ENCODE results near the gene CYB5A.

CYB5A gene

DNA sequence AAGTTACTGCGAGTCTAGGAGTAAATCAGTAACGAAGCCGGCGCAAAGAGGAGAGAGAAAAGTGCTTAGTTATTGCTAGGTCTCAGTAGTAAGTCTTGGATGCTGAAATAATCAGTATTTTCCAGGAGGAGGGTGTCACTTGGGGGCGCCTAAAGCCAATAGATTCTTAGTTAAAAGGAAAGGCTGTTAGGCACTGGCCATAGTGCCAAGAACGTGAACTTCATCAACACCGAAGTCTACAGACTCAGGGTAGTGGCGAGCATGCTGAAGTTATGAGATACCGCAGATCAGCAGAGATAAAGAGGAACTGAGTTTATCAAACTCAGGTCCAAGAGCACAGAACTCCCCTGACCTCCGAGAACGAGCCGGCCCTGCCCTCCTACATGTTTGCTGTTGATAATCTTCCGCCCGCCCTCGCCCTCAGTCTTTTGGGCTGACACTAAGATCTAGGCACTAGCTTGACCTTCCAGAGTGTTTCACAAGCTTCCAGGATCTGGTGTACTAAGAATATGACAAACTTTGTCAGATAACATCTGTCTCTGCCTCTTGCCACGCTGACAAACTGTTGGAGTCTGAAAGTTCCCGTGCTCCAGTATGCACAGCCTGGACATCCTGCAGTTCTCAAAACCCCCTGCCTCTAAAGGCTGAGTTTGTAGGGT lies 49.2 kb downstream of the CYB5A start:
- no peak for DNase-seq

DNA sequence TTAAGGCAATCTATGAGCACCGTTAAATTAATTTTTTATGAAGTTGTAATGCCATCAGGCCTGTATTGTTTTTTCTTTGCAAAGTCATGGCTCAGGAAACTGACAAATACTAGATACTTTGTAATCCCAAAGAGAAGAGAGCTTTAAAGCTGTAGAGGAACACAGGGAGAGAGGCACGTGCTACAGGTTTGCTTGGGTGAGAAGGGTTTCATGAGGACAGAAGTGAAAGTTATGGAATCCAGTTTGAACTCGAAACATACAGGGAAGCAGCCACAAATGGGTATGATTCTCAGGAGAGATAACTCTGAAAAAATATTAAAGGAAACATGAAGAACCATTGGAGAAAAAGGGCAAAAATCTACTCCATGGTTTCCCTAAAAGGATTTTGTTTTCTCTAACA lies 49.8 kb downstream of the CYB5A start:
- DNase-seq, result no peak

DNA sequence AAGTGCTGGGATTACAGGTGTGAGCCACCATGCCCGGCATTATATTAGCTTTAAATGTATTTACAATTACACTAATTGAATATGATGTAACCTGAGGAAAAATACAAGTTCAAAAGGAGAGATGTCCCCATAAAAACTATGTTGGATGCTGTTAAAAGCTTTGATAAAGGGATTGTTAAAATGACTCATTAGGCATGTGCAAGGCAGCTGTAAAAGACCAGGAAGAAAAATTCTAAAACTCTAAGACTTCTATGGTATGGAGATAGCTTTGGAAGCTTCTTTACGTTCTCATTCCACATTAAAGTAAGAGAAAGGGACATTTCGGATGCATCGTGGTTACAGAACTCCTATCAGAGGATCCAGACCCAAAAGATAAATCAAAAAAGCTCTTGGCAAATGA lies 50.3 kb downstream of the CYB5A start:
- DNase-seq, result no peak

DNA sequence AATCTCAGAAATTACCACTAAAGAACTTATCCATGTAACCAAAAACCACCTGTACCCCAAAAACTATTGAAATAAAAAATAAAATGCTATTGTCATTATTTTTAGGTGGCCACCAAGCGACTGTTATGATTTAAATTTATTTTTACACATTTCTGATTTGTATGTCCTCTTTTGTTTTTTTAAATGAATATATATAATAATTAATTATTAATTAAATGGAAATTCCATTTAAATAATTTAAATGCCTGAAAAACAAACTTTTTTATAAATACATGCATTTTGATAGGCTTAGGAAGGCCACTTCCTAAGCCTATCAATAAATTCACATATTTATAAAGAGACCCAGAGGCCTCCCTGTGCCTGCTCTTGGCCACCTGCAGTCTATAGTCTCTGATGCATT lies 52.2 kb downstream of the CYB5A start:
- no peak for DNase-seq

DNA sequence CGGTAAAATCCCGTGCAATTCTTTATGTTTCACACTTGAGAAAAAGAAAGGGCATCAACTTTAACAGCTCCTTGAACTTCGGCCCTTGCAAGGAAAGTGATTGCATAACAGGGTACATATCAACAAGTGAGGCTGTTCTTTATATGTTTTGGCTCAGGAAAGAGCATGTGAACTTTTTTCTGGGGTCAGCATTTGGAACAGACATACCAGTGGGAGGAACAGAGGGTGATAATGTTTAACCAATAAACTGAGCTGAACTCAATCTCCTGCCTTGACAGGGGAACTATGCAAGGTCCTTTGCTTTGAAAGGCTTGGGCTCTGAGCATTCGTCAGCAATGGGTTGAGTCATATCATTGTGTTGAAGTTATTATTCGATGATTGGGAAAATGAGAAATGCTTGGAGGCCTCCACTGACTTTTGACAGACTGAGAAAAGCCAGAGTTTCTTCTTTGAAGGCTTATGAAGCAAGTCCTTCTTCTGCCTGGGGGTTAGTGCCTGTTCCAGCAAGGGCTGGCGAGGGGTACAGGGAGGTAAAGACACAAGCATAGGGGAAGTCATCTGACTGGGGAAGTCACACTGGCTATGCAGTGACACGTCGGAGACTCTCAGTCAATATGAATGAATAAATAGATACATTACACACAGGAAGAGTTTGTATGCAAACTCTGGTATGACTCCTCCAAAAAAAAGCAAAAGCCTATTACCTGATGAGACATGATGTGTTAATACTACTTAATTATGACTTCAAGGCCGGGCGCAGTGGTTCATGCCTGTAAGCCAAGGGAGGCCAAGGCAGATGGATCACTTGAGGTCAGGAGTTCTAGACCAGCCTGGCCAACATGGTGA lies 57.2 kb downstream of the CYB5A start:
- no peak for DNase-seq

DNA sequence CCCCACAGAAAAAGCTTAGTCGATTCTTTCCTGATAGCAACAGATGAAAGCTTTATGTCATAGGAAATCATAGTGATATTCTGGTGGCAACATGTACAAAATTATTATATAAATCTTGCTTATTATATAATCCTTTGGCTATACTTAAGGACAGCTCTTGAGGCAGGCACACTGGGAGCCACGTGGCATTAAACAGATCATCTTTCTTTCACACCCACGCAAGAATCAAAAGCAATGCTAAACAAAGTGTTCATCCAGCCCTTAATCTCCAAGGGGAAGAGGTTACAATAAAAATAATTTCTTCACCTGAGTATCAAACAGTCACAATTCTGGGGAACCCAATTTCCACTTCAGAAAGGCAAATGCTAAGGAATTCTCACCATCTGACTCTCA lies 57.8 kb downstream of the CYB5A start:
- no peak for DNase-seq

DNA sequence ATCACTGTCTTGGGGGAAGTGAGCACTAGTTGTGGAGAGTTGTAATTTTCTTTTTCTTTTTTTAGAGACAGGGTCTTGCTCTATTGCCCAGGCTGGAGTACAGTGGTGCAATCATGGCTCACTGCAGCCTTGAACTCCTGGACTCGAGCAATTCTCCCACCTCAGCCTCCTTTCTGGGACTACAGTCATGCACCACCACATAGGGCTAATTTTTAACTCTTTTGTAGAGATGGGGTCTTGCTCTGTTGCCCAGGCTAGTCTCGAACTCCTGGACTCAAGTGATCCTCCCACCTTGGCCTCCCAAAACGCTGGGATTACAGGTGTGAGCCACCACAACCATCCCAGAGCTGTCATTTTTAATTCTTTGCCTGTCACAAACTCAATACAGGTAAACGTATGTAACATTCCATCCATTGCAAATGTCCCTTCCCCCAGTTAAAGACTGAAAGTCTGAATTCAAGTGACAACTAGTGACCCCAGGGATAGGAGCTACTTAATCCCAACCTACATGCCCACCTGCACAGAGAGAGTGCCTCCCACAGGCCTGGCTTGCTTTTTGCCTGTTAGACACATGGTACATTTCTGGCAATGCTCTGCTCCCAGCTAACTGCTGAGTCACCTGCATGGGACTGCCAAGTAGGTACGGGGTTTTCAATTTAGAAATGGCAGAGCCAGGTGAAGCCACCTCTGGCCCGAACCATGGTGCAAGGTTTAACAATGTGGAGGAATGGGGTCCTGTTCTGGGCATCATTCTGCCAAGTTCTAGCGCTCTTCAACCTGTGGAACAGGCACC lies 60.6 kb downstream of the CYB5A start:
- DNase-seq, result no peak

DNA sequence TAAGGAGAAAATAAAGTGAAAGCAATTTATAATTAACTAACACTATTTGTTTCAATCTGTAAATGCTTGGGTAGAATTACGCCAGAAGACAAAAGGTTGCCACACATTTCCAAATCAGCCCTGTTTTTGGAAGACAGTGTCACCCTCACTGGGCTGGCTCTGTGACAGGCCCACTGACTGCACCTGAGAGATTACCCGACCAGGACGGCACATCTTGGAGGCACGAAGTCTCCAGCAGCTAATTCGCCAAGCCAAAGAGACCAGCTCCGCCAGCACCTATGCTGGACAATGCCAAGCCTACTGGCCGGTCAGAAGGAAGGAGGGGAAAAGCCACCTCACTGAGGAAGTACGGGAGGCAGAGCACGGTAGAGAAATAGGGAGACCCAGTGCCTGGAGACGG lies 61.9 kb downstream of the CYB5A start:
- DNase-seq, result no peak

DNA sequence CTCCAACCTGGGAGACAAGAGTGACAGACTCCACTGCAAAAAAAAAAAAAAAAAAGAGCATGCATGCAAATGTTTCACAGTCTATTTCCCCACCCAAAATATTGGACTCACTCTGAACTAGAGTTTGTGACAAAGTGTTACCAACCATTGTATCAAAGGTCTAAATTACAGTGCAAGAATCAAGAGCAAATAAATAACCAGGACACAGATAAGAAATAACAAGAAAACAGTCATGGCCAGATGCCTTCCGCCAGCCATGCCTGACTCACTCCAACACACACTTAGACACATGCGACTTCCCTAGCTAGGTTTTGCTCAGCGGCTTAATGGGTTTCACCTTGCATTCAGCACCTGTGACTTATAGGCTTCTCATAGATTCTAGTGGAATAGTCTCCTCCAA lies 62.8 kb downstream of the CYB5A start:
- no peak for DNase-seq

DNA sequence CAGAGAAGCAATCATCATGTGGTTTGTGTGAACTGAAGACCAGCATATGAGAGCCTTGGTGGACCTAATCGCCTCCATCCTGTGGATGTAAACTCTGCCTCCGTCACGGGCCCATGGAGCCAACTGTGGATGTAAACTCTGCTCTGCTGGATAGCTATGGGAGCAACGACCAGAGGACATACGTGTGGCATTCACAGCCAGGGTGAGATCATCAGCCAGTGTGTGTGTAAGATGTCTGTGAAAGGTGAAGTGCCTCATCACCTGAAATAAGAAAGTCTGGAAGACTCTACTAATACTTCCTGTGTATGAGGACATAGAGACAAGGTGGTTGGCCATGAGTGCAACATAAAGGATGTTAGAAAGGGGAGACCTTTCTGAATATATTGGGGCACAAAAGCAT lies 63.5 kb downstream of the CYB5A start:
- no peak for DNase-seq

DNA sequence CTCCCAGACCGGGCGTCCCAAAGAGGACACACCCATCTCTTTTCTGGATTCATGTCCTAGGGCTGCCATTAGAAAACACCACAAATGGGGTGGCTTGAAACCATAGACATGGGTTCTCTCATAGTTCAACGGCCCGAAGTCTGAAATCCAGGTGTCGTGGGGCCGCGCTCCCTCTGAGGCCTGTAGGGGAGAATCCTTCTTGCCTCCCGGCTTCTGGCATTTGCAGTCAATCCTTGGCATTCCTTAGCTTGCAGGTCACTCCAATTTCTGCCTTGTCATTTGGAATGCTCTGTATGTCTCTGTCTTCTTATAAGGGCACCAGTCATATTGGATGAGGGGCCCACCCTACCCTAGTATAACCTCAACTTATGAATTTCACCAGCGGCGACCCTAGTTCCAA lies 65.1 kb downstream of the CYB5A start:
- DNase-seq, result no peak

DNA sequence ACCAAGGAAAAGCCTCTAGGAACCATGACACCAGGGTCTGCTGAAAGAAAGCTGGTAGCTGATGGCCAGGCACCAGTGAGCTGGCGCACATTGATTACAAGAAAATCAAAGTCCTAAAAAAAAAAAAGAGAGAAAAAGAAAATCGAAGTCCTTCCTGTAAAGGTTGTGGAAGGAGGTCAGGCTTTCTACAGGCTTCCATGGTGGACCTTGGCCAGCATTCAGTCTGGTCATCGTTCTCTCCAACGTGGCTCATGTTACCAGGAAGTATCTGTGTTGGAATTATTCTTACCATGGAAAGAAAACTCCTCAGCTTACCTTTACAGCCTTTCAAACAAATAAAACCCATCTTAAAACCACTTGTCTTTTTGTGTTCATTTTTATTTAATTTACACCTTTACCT lies 65.6 kb downstream of the CYB5A start:
- DNase-seq, result no peak

DNA sequence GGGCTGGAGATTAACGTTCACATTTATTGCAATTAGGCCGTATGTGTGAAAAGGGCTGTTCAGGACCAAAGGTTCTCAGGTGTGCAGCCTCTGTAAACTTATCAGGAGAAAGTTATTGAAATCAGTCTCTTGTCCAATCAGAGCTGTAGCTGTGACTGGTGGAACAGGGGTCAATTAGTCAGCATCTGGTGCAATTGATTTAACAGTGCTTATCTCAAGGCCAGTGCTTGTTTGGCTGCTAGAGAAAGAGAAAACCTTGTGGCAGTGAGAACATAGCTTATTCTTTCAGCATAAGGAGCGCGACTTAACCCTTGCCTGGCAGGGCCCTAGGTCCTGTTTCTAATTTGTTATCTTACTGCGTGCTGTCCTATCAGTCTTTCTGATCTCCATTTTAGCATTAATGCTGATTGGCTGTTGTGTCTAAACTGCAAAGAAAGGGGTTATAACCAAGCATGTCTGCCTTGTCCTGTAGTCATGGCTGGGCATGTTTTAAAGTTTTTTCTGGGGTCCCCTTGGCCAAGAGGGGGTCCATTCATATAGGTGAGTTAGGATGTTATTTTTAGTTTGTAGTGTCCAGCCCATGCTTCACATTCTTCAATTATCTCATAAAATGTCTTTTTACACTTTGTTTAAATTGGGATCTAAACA lies 66.4 kb downstream of the CYB5A start:
- no peak for DNase-seq

DNA sequence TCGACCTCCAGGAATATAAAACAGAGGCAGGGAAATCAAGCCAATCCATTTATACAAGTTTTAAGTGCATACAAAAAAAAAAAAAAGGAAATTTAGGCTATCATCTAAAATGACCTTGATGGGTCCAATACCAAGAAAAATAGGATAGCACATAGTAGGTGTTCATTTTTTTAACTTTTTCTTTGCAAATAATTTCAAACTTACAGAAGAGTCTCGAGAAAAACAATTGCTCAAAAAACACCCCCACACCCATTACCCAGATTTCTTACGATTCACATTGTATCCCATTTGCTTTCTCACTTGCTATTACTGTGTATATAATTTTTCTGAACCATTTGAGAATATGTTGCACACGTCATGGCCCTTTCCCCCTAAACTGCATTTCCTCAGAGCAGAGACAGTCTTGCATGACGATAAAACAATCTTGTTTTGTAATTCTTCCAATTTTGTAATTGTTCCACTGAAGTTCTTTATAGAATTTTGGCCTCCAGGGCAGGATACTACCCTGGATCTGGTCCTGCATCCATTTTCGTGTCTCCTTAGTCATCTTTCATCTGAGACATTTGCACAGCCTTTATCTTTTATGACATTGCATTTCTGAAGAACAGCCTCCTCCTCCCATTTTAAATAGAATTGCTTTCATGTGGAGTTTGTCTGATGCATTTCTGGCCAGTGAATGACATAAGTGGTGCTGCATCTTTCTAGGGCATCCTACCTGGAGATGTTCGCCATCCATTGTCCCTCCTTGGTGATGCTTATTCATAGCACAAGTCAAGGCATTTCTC lies 68.9 kb downstream of the CYB5A start:
- no peak for DNase-seq

DNA sequence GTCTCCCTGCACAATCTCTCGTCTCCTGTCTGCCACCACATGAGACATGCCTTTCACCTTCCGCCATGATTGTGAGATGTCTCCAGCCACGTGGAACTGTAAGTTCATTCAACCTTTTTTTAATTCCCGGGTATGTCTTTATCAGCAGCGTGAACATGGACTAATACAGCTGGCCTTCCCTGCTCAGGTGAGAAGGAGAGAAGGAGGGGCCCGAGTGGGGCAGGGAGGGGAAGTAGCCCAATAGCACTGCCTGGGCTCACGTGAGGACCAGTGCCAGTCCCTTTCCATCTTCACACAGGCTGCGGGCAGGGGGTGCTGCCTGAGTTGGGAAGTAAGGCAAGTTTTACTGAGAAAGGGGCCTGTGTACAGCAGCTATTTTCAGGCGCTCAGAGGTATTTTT lies 70.7 kb downstream of the CYB5A start:
- DNase-seq, result no peak

DNA sequence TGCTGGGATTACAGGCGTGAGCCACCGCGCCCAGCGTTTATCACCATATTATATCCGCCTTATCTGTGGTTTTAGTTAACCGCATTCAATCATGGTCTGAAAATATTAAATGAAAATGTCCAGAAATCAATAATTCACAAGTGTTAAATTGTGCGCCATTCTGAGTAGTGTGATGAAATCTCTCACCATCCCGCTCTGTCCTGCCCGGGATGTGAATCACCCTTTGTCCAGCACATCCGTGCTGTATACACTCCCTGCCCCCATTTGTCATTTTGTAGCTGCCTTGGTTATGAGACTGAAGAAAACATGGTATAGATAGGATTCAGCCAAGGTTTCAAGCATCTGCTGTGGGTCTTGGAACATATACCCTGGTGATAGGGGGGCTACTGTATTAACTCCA lies 72.7 kb downstream of the CYB5A start:
- no peak for DNase-seq

DNA sequence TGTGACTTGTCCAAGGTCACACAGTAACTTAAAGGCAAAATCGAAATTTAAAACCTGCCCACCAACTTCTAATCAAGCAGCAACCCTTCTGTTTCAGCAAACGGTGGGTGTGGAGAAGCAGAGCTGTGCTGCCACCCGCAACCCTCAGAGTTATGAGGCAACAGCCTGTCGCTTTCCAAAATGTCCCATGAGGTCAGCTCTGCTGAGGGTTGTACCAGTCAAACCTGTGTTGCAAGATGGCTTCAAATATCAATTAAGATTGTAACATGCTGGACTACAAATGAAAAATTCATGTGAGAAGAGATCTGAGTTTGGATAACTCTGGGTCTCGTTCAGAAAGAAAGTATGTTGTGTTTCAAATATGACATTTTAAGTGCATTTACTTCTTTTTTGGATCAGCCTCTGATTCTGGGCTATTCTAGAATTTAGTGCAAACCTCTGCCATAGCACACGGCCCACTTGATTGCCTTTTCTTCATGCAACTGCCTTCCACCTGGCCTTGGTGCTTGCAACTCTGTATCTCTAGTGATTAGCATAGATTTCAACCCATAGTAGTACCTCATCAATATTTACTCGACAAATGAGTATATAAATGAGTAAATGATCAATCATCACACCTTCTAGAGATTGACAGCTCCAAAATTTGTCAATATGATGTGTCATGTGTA lies 74.2 kb downstream of the CYB5A start:
- no peak for DNase-seq

DNA sequence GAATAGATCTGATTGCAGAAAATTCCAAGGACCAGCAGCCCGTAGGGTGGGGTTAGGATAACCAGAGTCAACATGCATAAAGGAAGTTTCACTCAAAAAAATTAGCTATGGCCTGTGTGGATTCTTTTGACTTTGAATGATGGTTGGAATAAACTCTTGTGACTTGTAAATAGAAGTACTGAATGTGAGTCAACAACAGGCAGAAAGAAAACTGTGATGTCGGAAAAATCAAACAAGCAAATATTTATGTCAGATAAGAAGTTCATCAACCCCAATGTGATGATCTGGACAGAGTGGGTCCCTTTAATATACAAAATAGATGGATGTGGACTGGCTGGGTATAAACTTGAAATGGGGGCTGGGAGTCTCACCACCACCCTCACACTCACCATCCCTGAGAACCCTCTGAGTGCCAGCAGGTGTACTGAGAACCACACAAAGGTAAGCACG lies 75.1 kb downstream of the CYB5A start:
- no peak for DNase-seq

DNA sequence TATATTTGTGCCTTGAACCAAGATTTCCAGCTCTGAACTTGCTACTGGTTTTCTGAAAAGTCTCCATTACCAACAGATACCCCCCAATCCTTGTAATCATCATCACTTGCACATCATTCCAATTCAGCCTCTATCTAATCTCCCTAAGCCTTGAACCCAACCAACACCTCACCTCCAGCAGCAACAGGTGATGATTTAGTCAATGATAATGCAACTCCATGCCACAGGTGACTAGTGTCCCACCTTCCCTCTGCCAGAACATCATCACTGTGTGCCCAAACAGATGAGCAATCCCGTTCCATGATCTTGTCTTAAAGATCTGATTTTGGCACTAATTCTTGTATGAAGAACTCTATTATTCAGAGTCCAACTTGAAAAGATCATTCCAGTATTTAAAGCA lies 75.9 kb downstream of the CYB5A start:
- DNase-seq, result no peak

DNA sequence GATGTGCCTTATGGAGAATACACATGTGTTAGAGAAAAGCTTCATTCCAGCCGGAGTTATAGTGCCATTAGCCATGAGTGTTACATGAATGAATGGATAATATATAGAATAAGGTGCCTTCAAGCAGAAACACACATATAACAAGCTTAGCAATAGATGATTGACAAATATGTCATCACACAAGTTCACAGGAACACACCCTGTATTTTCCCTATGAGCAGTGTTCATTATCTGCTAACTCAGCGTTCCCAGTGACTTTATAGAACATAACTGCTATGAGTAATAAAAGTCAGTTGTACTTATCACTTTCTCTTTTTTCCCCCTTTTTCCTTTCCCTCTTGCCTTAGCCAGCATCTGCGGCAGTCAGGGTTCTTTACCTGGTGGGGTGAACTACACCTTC lies 78.3 kb downstream of the CYB5A start:
- no peak for DNase-seq

DNA sequence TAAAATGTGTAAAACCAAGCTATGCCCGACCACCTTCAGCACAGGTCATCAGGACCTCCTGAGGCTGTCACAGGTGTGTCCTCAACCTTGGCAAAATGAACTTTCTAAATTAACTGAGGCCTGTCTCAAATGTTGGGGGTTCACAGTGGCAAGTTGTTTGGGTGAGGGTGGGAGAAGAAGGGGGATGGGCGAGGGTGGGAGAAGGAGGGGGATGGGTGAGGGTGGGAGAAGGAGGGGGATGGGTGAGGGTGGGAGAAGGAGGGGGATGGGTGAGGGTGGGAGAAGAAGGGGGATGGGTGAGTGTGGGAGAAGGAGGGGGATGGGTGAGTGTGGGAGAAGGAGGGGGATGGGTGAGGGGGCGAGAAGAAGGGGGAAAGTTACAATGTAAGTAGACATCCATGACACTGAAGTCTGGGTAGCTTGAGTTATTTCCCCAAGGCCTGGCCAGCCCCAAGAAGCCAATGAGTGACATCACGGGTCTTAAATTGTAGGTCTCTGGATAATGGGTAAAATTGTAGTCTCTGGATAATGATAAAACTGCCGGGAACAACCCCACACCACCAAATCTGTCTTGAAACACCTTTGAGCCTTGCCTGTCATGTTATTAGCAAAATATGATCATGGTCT lies 87.1 kb downstream of the CYB5A start:
- no peak for DNase-seq

Measured in NCI-H187 (cell line).